Measurements from ENCODE around the gene MARCHF5.
"Not testable (repeated sequence)": the region's sequence is repeated elsewhere in the genome, so short reads cannot be mapped to it uniquely, and the experiment has no call there.

Gene MARCHF5

DNA sequence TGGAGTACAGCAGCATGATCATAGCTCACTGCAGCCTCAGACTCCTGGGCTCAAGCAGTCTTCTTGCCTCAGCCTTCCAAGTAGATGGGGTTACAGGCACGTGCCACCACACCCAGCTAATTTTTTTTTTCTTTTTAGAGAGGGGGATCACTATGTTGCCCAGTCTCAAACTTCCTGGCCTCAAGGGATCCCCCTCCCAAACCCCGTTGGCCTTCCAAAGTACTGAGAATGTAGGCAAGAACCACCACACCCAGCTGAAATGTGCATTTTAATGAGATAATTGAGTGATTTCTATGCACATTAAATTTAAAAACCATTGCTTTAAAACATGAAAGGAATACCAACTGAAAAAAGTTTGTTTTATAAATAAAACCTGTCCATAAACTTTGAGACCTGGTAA, 25.6 kb downstream of the MARCHF5 start:
- Histone ChIP-seq H3K27ac (ENCODE audit: low read length) (no peak overlapping the region), H3K4me1 (ENCODE audit: low read length) (no peaks in the 10 kb centered on the region), H3K4me2 (ENCODE audit: low read length) (no peak overlapping the region), H3K27me3 (ENCODE audit: low read depth, low read length) (no peaks in the 10 kb centered on the region), H3K4me3 (ENCODE audit: low read length) (no peak overlapping the region), H3K9me3 (ENCODE audit: insufficient read depth, low read length) (no peaks in the 10 kb centered on the region), H3K79me2 (ENCODE audit: low read length) (no peaks in the 10 kb centered on the region), H2AFZ (ENCODE audit: low read depth, low read length) (no peak overlapping the region), H3K9ac (ENCODE audit: low read length) (no peak overlapping the region), H4K20me1 (ENCODE audit: insufficient read depth, low read length) (no peaks in the 10 kb centered on the region), H3K36me3 (replicated peaks; ENCODE audit: low read depth, low read length) (peaks cover 2% of the 10 kb centered on the region)
- TF ChIP-seq, protein P1, sequence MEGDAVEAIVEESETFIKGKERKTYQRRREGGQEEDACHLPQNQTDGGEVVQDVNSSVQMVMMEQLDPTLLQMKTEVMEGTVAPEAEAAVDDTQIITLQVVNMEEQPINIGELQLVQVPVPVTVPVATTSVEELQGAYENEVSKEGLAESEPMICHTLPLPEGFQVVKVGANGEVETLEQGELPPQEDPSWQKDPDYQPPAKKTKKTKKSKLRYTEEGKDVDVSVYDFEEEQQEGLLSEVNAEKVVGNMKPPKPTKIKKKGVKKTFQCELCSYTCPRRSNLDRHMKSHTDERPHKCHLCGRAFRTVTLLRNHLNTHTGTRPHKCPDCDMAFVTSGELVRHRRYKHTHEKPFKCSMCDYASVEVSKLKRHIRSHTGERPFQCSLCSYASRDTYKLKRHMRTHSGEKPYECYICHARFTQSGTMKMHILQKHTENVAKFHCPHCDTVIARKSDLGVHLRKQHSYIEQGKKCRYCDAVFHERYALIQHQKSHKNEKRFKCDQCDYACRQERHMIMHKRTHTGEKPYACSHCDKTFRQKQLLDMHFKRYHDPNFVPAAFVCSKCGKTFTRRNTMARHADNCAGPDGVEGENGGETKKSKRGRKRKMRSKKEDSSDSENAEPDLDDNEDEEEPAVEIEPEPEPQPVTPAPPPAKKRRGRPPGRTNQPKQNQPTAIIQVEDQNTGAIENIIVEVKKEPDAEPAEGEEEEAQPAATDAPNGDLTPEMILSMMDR (IDR thresholded peaks at IDR 0.05; ENCODE audit: low read depth, low read length), result no peak
- TF ChIP-seq EZH2phosphoT487 (IDR thresholded peaks at IDR 0.05; ENCODE audit: low read depth), result no peak

DNA sequence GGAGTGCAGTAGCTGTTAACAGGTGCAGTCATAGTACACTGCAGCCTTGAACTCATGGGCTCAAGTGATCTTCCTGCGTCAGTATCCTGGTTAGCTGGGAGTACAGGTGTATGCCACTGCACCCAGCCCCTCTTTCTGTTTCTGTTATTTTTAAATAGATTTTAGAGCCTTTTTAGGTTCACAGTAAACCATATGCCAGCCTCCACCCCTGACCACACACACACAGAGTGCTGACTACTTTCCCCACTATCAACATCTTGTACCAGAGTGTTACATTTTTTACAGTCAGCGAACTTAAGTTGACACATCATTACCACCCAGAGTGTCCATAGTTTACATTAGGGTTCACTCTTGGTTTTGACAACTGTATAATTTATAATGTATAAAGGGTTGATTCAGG, 32.1 kb downstream of the MARCHF5 start:
- no peak overlapping the region for H3K4me2 ChIP-seq (ENCODE audit: low read length)
- 0 out of 2 replicates have a peak, but pooled peaks cover 5% of the 10 kb centered on the region for H3K79me2 ChIP-seq (ENCODE audit: low read length)
- H3K36me3 ChIP-seq (replicated peaks; ENCODE audit: low read depth, low read length), result no peaks in the 10 kb centered on the region
- no peaks in the 10 kb centered on the region for H3K9me3 ChIP-seq (ENCODE audit: insufficient read depth, low read length)
- H4K20me1 ChIP-seq (ENCODE audit: insufficient read depth, low read length), result no peaks in the 10 kb centered on the region
- H3K4me3 ChIP-seq (ENCODE audit: low read length), result no peak overlapping the region
- H3K27me3 ChIP-seq (ENCODE audit: low read depth, low read length), result no peaks in the 10 kb centered on the region
- TF ChIP-seq EZH2phosphoT487 (IDR thresholded peaks at IDR 0.05; ENCODE audit: low read depth), result no peak
- TF ChIP-seq, protein P1 (IDR thresholded peaks at IDR 0.05; ENCODE audit: low read depth, low read length), result no peak
- H3K9ac ChIP-seq (ENCODE audit: low read length), result no peak overlapping the region
- H2AFZ ChIP-seq (ENCODE audit: low read depth, low read length), result no peak overlapping the region
- H3K4me1 ChIP-seq (ENCODE audit: low read length), result no peaks in the 10 kb centered on the region
- H3K27ac ChIP-seq (ENCODE audit: low read length), result no peak overlapping the region

DNA sequence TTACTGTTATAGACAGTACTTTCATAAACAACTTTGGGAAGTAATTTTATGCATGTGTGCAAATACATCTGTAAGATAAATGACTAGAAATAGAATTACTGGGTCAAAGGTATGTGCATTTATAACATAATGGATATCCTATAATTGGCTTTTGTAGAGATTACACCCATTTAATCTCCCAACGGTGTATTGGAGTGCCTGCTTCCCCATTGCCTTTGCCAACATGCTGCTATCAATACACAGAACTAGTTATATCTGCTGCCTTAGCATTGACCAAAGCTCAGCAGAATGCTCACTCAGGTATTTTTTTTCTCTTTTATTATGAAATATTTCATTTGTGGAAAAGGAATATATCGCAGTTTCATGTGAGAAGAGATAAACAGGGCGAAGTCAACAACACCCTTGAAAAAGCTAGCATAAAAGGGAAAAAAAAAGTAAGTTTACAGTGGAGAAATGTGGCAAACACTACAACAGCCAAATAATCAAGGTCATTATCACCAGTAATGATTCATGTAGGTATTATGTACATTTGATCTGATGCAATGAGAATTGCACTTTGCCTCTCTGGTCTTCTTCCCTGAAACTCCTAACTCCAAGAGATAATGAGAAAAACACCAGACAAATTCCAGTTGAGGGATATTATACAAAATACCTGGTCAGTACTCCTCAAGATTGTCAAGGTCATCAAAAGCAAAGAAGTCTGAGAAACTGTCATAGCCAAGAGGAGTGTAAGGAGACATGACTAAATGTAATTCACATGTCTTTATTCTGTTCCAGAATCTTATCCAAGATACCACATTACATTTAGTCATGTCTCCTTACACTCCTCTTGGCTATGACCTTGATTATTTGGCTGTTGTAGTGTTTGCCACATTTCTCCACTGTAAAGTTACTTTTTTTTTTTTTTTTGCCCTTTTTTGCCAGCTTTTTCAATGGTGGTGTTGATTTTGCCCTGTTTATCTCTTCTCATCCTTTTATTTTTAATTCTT, 36.8 kb downstream of the MARCHF5 start:
- Histone ChIP-seq H3K4me1 (ENCODE audit: low read length) (no peaks in the 10 kb centered on the region), H3K4me3 (ENCODE audit: low read length) (no peak overlapping the region), H4K20me1 (ENCODE audit: insufficient read depth, low read length) (no peaks in the 10 kb centered on the region), H3K9ac (ENCODE audit: low read length) (no peak overlapping the region), H3K9me3 (ENCODE audit: insufficient read depth, low read length) (no peaks in the 10 kb centered on the region), H3K4me2 (ENCODE audit: low read length) (no peak overlapping the region), H2AFZ (ENCODE audit: low read depth, low read length) (no peak overlapping the region), H3K27me3 (ENCODE audit: low read depth, low read length) (no peaks in the 10 kb centered on the region), H3K79me2 (ENCODE audit: low read length) (0 out of 2 replicates have a peak, but pooled peaks cover 5% of the 10 kb centered on the region), H3K36me3 (replicated peaks; ENCODE audit: low read depth, low read length) (no peaks in the 10 kb centered on the region), H3K27ac (ENCODE audit: low read length) (no peak overlapping the region)
- TF ChIP-seq, protein P1 (IDR thresholded peaks at IDR 0.05; ENCODE audit: low read depth, low read length), result no peak
- no peak for TF ChIP-seq EZH2phosphoT487 (IDR thresholded peaks at IDR 0.05; ENCODE audit: low read depth)

DNA sequence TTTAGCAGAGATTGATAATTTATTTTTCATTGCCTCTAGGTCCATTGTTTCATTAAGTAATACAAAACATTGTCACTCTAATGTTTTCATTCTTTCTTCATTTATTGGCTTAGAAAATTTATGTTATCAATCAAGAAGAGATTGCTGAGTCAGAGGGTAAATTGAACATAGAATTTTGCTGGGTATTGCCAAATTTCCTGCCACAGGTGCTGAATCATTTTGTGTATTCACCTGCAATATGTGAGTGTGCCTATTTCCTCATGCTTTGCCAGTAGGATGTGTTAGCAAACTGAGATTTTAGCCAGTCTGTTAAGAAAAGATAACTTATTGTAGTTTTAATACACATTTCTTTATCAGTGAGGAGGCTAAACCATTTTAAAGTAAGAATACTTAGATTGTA, 38.0 kb downstream of the MARCHF5 start:
- no peaks in the 10 kb centered on the region for H3K79me2 ChIP-seq (ENCODE audit: low read length)
- H3K4me2 ChIP-seq (ENCODE audit: low read length), result no peak overlapping the region
- no peaks in the 10 kb centered on the region for H3K36me3 ChIP-seq (replicated peaks; ENCODE audit: low read depth, low read length)
- no peaks in the 10 kb centered on the region for H3K27me3 ChIP-seq (ENCODE audit: low read depth, low read length)
- no peaks in the 10 kb centered on the region for H3K4me1 ChIP-seq (ENCODE audit: low read length)
- H4K20me1 ChIP-seq (ENCODE audit: insufficient read depth, low read length), result no peaks in the 10 kb centered on the region
- no peak overlapping the region for H3K27ac ChIP-seq (ENCODE audit: low read length)
- H3K4me3 ChIP-seq (ENCODE audit: low read length), result no peak overlapping the region
- H3K9ac ChIP-seq (ENCODE audit: low read length), result no peak overlapping the region
- H3K9me3 ChIP-seq (ENCODE audit: insufficient read depth, low read length), result no peaks in the 10 kb centered on the region
- H2AFZ ChIP-seq (ENCODE audit: low read depth, low read length), result no peak overlapping the region
- TF ChIP-seq EZH2phosphoT487 (IDR thresholded peaks at IDR 0.05; ENCODE audit: low read depth), result no peak
- TF ChIP-seq, protein P1 (IDR thresholded peaks at IDR 0.05; ENCODE audit: low read depth, low read length), result no peak

DNA sequence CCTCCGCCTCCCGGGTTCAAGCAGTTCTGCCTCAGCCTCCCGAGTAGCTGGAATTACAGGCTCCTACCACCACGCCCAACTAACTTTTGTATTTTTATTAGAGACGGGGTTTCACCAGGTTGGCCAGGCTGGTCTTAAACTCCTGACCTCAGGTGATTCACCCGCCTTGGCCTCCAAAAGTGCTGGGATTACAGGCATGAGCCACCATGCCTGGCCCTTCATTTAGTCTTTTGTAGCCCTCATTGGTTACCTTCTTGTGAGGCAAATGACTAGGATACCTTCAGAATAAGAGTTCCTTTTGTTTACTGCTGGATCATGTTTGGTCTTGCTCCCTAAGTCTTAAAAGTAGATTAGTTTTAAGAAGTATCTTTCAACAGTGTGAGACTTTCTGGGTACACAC, 39.0 kb downstream of the MARCHF5 start:
- H3K27ac ChIP-seq (ENCODE audit: low read length); H3K79me2 ChIP-seq (ENCODE audit: low read length); H3K27me3 ChIP-seq (ENCODE audit: low read depth, low read length); H3K9me3 ChIP-seq (ENCODE audit: insufficient read depth, low read length); H3K4me2 ChIP-seq (ENCODE audit: low read length); H3K4me1 ChIP-seq (ENCODE audit: low read length); H4K20me1 ChIP-seq (ENCODE audit: insufficient read depth, low read length); H2AFZ ChIP-seq (ENCODE audit: low read depth, low read length); H3K36me3 ChIP-seq (replicated peaks; ENCODE audit: low read depth, low read length); H3K9ac ChIP-seq (ENCODE audit: low read length); H3K4me3 ChIP-seq (ENCODE audit: low read length): not testable (repeated sequence)

Measured in OCI-LY3 (cell line).